C4-2B (cell line): ENCODE data around the gene ZNRD2.

ENCODE experiments used
- H3K27ac ChIP-seq: fragments of 450-650 bp; 2 replicates; pipeline ENCODE4 v1.5.1; 2017
- ZFX ChIP-seq: fragments of 450-650 bp; IDR thresholded peaks from 2 replicates; pipeline ENCODE4 v1.6.1; 2017
- TF ChIP-seq, protein P1 (sequence below): fragments of 450-650 bp; conservative IDR thresholded peaks from 2 replicates; pipeline ENCODE4 v1.5.1; 2017; ENCODE audit warnings: mild to moderate bottlenecking

Gene ZNRD2

GRCh38 chr11:65565624-65566453 is 4.4 kb upstream of the ZNRD2 start:
- no peak for TF ChIP-seq ZFX
- TF ChIP-seq, protein P1, sequence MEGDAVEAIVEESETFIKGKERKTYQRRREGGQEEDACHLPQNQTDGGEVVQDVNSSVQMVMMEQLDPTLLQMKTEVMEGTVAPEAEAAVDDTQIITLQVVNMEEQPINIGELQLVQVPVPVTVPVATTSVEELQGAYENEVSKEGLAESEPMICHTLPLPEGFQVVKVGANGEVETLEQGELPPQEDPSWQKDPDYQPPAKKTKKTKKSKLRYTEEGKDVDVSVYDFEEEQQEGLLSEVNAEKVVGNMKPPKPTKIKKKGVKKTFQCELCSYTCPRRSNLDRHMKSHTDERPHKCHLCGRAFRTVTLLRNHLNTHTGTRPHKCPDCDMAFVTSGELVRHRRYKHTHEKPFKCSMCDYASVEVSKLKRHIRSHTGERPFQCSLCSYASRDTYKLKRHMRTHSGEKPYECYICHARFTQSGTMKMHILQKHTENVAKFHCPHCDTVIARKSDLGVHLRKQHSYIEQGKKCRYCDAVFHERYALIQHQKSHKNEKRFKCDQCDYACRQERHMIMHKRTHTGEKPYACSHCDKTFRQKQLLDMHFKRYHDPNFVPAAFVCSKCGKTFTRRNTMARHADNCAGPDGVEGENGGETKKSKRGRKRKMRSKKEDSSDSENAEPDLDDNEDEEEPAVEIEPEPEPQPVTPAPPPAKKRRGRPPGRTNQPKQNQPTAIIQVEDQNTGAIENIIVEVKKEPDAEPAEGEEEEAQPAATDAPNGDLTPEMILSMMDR: no peak
- no peak overlapping the region for H3K27ac ChIP-seq

DNA sequence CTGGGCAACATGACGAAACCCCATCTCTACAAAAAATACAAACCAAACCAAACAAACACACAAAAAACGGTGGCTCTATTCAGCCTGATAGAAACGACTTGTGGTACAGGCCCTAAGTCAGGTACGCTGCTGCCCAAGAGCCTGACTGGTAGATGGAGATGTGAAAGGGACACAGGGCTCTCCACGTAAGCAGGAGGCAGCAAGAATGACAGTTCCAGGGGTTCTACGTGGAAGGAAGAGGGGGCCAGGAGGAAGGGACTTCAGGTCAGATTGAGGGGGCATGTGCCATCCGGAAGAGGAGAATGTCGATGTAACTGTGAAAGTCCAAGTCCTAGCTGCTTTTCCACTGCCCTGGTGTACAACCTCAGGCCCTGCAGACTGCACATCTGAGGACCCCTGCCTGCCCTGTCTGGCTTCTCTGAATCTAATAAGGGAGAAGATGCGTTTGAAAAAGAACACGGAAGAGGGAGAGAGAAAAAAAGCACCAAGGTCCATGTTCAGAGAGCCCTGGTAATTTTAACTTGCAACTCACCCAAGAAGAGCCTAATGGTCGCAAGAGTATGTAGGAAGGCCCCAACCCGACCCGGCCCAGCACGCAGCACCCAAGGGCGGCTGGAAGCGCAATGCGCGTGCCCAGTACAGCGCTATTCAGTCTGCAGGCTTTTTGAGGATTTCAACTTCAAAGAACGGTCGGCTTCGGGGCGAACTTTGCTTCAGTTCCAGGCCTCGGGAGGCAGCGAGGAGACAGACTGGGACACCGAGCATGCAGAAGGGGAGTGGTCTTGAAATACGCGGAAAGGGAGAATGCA is 909 bp upstream of the ZNRD2 start:
- TF ChIP-seq, protein P1: no peak
- peak; percentile 67; the same call in 1 of the 2 replicates for TF ChIP-seq ZFX
- peak overlapping the region; percentile 84 for H3K27ac ChIP-seq

- H3K27ac ChIP-seq: peak overlapping the region; percentile 84
These were observed 1.1 kb downstream of the ZNRD2 start for GRCh38 chr11:65571420-65571819.

GRCh38 chr11:65571940-65572339 is 1.7 kb downstream of the ZNRD2 start:
- H3K27ac ChIP-seq: peak overlapping the region; percentile 84

More at GRCh38 chr11:65571420-65571819, 1.1 kb downstream of the ZNRD2 start:
- TF ChIP-seq ZFX: no peak
- TF ChIP-seq, protein P1: no peak

GRCh38 chr11:65572356-65573051 is 2.2 kb downstream of the ZNRD2 start, which contains the start of gene FAM89B:
Gene FAM89B, plus strand, starts transcription at chr11:65572538. Its CDS starts 132 bp downstream, at chr11:65572670.
- peak; percentile 84; the same call in 1 of the 2 replicates for TF ChIP-seq ZFX
- TF ChIP-seq, protein P1: no peak
- peak within 1 kb of the TSS; percentile 84 for H3K27ac ChIP-seq

More at GRCh38 chr11:65571940-65572339, 1.7 kb downstream of the ZNRD2 start:
- TF ChIP-seq ZFX: no peak
- TF ChIP-seq, protein P1: peak; percentile 47

GRCh38 chr11:65573391-65574079 is 3.3 kb downstream of the ZNRD2 start:
- H3K27ac ChIP-seq: peak overlapping the region; percentile 84
- TF ChIP-seq, protein P1: no peak
- no peak for TF ChIP-seq ZFX
